ENCODE results near the gene PALM2AKAP2.
"Not testable (repeated sequence)": the region's sequence is repeated elsewhere in the genome, so short reads cannot be mapped to it uniquely, and the experiment has no call there.

The PALM2AKAP2 gene

GRCh38 chr9:109806506-109807115 lies 26.6 kb downstream of the PALM2AKAP2 start:
- Mint-ChIP-seq H3K4me3 (no peak overlapping the region), H3K27me3 (ENCODE audit: low read depth) (peaks cover 21% of the 10 kb centered on the region), H3K36me3 (ENCODE audit: low read depth) (no peaks in the 10 kb centered on the region), H3K9me3 (peaks cover 15% of the 10 kb centered on the region), H3K27ac (no peak overlapping the region), H3K4me1 (ENCODE audit: low read depth) (peaks cover 6% of the 10 kb centered on the region)

DNA sequence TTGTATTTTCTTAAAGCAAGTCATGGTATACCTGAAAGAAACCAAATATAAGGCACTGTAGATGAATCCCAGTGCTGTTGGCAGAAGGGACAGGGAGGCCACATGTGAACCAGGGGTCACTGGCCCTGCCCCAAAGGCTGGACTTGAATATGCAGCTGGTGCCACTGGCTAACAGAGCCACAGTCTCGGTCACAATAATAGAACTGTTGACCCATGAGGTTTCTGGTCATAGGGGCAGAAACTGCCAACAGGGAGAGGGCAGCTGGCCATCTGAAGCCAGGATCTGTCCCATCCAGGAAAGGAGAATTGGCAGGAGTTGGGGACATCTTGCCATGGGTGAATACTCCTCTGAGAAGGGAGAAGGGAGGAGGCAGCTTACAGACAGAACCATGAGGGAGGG lies 31.9 kb downstream of the PALM2AKAP2 start:
- Mint-ChIP-seq H3K9me3 (peaks cover 14% of the 10 kb centered on the region), H3K4me1 (ENCODE audit: low read depth) (peaks cover 9% of the 10 kb centered on the region), H3K36me3 (ENCODE audit: low read depth) (no peaks in the 10 kb centered on the region), H3K4me3 (no peak overlapping the region), H3K27ac (no peak overlapping the region), H3K27me3 (ENCODE audit: low read depth) (peaks cover 16% of the 10 kb centered on the region)

- Mint-ChIP-seq H3K27me3 (ENCODE audit: low read depth) (peaks cover 14% of the 10 kb centered on the region), H3K9me3 (peaks cover 12% of the 10 kb centered on the region), H3K27ac (no peak overlapping the region), H3K36me3 (ENCODE audit: low read depth) (no peaks in the 10 kb centered on the region), H3K4me1 (ENCODE audit: low read depth) (peaks cover 7% of the 10 kb centered on the region), H3K4me3 (no peak overlapping the region)
These were observed 32.3 kb downstream of the PALM2AKAP2 start for GRCh38 chr9:109812331-109812730.

- H3K4me3 Mint-ChIP-seq: no peak overlapping the region
- peaks cover 10% of the 10 kb centered on the region for H3K4me1 Mint-ChIP-seq (ENCODE audit: low read depth)
- H3K9me3 Mint-ChIP-seq: peaks cover 11% of the 10 kb centered on the region
- H3K27me3 Mint-ChIP-seq (ENCODE audit: low read depth): peaks cover 14% of the 10 kb centered on the region
- H3K27ac Mint-ChIP-seq: no peak overlapping the region
- H3K36me3 Mint-ChIP-seq (ENCODE audit: low read depth): no peaks in the 10 kb centered on the region
These were observed 32.9 kb downstream of the PALM2AKAP2 start for GRCh38 chr9:109812818-109813281.

- no peaks in the 10 kb centered on the region for H3K36me3 Mint-ChIP-seq (ENCODE audit: low read depth)
- peaks cover 11% of the 10 kb centered on the region for H3K4me1 Mint-ChIP-seq (ENCODE audit: low read depth)
- H3K27ac Mint-ChIP-seq: no peak overlapping the region
- H3K27me3 Mint-ChIP-seq (ENCODE audit: low read depth): peaks cover 14% of the 10 kb centered on the region
- H3K9me3 Mint-ChIP-seq: peaks cover 6% of the 10 kb centered on the region
- H3K4me3 Mint-ChIP-seq: no peak overlapping the region
These were observed 33.3 kb downstream of the PALM2AKAP2 start for GRCh38 chr9:109813303-109813702.

DNA sequence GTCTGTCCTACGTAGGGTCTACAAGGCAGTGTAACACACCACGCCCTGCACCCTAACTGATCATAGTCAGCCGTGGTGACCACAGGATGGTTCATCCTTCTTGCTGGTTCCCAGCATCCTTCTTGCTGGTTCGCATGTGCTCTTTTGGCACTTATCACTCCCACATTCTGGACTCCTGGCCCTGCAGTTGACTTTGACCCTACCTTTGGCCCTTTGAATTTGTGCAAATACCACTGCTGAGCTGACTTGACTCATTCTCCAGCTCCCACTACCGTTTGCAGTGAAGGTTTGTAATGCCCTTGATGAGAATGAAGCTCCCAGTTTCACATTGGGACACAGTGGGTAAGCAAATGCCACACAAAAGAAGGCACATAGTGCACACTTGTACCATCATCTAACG lies 33.8 kb downstream of the PALM2AKAP2 start:
- H3K27ac Mint-ChIP-seq: no peak overlapping the region
- H3K27me3 Mint-ChIP-seq (ENCODE audit: low read depth): peaks cover 14% of the 10 kb centered on the region
- peaks cover 3% of the 10 kb centered on the region for H3K9me3 Mint-ChIP-seq
- no peaks in the 10 kb centered on the region for H3K36me3 Mint-ChIP-seq (ENCODE audit: low read depth)
- no peak overlapping the region for H3K4me3 Mint-ChIP-seq
- H3K4me1 Mint-ChIP-seq (ENCODE audit: low read depth): peaks cover 11% of the 10 kb centered on the region

GRCh38 chr9:109815366-109815947 lies 35.5 kb downstream of the PALM2AKAP2 start:
- Mint-ChIP-seq H3K27ac (no peak overlapping the region), H3K9me3 (no peaks in the 10 kb centered on the region), H3K27me3 (ENCODE audit: low read depth) (peaks cover 7% of the 10 kb centered on the region), H3K4me1 (ENCODE audit: low read depth) (peaks cover 11% of the 10 kb centered on the region), H3K36me3 (ENCODE audit: low read depth) (no peaks in the 10 kb centered on the region), H3K4me3 (no peak overlapping the region)

DNA sequence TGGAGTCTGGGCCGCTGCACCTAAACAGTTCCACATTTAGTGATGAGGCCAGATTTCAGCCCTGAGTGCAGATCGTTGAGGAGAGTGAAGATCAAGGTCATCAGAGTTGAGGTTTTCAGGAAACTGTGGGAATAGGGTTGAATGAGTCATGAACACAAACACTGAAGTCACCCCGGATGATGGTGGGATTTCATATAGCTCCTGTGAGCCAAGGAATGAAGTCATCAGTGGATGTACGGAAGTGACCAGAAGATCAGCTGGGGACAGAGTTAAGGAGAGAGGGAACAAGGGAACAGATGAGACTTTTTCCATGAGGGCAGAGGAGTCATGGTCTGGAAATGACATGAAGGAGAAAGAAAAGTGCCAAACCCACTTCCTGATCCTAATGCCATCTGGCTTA lies 36.5 kb downstream of the PALM2AKAP2 start:
- no peak overlapping the region for H3K27ac Mint-ChIP-seq
- no peaks in the 10 kb centered on the region for H3K36me3 Mint-ChIP-seq (ENCODE audit: low read depth)
- H3K4me1 Mint-ChIP-seq (ENCODE audit: low read depth): peaks cover 12% of the 10 kb centered on the region
- H3K4me3 Mint-ChIP-seq: no peak overlapping the region
- no peaks in the 10 kb centered on the region for H3K27me3 Mint-ChIP-seq (ENCODE audit: low read depth)
- H3K9me3 Mint-ChIP-seq: no peaks in the 10 kb centered on the region

DNA sequence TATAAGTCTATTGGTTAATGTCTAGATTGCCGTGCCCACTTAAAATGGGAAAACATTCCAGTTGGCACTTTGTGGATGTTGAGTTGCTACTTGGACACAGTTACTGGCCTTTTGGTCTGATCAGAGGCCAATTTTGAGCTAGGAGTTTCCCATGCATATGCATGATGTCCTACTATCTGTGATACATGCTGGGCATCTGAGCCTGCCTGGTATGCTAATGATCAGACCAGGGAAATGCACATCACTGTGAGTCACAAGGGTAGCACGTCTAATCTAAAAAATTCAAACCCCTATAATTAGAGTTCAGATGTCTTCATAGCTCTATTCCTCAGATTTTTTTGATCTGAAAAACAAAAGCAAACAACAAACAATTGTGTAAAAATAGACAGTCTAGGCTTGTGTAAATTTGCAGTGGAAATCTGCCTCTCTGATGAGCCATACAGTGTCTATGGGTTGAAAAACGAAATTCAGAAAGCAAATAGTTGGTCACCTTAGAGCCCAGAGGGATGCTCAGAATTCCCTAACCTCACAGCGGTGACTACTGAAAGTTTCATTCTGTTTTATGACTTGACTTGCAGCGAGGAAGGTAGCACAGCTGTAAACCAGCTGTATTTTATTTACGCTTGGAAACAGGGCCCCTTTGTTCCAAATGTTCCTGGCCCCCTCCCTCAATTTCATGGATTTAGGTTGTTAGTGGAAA lies 37.3 kb downstream of the PALM2AKAP2 start:
- no peaks in the 10 kb centered on the region for H3K27me3 Mint-ChIP-seq (ENCODE audit: low read depth)
- no peak overlapping the region for H3K4me3 Mint-ChIP-seq
- H3K4me1 Mint-ChIP-seq (ENCODE audit: low read depth): peaks cover 10% of the 10 kb centered on the region
- no peaks in the 10 kb centered on the region for H3K36me3 Mint-ChIP-seq (ENCODE audit: low read depth)
- no peaks in the 10 kb centered on the region for H3K9me3 Mint-ChIP-seq
- no peak overlapping the region for H3K27ac Mint-ChIP-seq

DNA sequence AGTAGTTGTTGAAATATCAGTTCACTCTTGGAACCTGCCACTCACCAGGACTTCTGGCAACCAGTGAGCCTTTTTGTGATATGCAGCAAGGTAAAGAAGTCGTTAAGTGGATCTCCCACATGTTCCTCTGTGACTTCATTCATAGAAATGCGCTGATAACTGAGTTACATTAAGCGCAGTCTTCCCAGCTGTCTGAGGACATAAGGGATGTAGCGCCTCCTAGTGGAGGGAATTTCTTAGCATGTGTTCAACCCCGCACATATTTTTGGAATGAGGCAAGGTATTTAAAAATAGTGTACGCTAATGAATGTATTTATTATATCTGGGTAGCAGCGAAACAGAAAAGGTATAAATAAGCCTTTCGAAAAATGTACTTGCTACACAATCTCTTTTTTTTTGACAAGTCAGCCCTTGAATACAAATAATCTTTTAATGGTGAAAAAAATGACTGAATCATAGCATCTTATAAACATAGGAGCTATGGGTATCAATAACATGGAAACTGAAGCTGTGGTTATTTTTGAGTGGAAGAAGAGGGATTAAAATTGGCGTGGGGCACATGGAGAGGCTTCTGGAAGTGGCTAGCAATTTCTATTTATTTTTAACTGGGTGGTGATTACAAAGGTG lies 38.0 kb downstream of the PALM2AKAP2 start:
- Mint-ChIP-seq H3K36me3 (ENCODE audit: low read depth) (peaks cover 2% of the 10 kb centered on the region), H3K27me3 (ENCODE audit: low read depth) (no peaks in the 10 kb centered on the region), H3K27ac (no peak overlapping the region), H3K4me1 (ENCODE audit: low read depth) (peaks cover 5% of the 10 kb centered on the region), H3K9me3 (peaks cover 6% of the 10 kb centered on the region), H3K4me3 (no peak overlapping the region)

GRCh38 chr9:109821711-109822110 lies 41.7 kb downstream of the PALM2AKAP2 start:
- Mint-ChIP-seq H3K9me3 (peaks cover 6% of the 10 kb centered on the region), H3K4me3 (no peak overlapping the region), H3K4me1 (ENCODE audit: low read depth) (peaks cover 5% of the 10 kb centered on the region), H3K27me3 (ENCODE audit: low read depth) (peaks cover 4% of the 10 kb centered on the region), H3K27ac (no peak overlapping the region), H3K36me3 (ENCODE audit: low read depth) (peaks cover 2% of the 10 kb centered on the region)

- H3K27me3 Mint-ChIP-seq (ENCODE audit: low read depth): not testable (repeated sequence)
These were observed 45.4 kb downstream of the PALM2AKAP2 start for GRCh38 chr9:109825383-109825782.

DNA sequence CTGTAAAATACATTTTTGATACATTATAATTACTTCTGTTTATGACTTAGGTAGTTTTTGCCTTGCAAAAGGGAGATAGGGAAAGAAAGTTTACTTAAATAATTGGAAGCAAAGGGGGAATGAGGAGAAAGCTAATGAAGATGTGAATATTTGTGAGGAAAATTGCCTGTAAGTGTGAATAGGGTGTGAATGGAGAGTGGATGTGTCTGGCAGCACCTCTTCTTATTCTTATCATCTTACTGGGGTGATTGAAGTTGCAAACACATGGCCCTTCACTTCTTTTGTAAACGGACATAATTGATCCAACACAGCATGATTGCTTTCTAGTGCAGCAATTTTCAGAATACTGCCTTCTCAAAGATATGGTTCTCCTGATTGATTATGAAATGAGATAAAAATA lies 46.6 kb downstream of the PALM2AKAP2 start:
- peaks cover 6% of the 10 kb centered on the region for H3K9me3 Mint-ChIP-seq
- peaks cover 4% of the 10 kb centered on the region for H3K27me3 Mint-ChIP-seq (ENCODE audit: low read depth)
- peaks cover 4% of the 10 kb centered on the region for H3K36me3 Mint-ChIP-seq (ENCODE audit: low read depth)
- H3K27ac Mint-ChIP-seq: no peak overlapping the region
- no peak overlapping the region for H3K4me3 Mint-ChIP-seq
- no peaks in the 10 kb centered on the region for H3K4me1 Mint-ChIP-seq (ENCODE audit: low read depth)

More at GRCh38 chr9:109825383-109825782, 45.4 kb downstream of the PALM2AKAP2 start:
- H3K36me3 Mint-ChIP-seq (ENCODE audit: low read depth); H3K4me3 Mint-ChIP-seq; H3K27ac Mint-ChIP-seq; H3K9me3 Mint-ChIP-seq; H3K4me1 Mint-ChIP-seq (ENCODE audit: low read depth): not testable (repeated sequence)

DNA sequence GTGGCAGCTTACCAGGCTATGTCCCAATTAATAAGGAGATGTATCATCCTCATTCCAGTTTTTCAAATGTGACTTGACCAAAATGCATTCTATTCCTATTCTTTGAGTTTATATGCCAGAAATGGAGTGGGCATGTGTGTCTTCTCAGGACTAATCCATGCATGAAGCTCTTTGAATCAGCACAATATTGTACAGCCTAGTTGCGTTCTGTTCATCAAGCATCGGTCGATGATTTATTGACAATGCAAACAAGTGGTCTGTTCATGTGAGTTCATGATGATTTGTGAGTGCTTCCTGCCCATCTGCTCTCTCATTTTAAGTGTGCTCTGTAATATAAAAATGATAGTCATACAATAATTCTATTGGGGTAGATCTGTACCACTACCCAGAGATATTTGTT lies 48.3 kb downstream of the PALM2AKAP2 start:
- Mint-ChIP-seq H3K27me3 (ENCODE audit: low read depth) (peaks cover 4% of the 10 kb centered on the region), H3K9me3 (no peaks in the 10 kb centered on the region), H3K36me3 (ENCODE audit: low read depth) (peaks cover 2% of the 10 kb centered on the region), H3K27ac (no peak overlapping the region), H3K4me1 (ENCODE audit: low read depth) (no peaks in the 10 kb centered on the region), H3K4me3 (no peak overlapping the region)

Data from T-helper 1 cell treated with Interleukin-12 subunit alpha and Interleukin-12 subunit beta and Interleukin-4 antibody, amounts not matched to agents 30 μg/mL and 1 μg/mL, for 36 hours (primary cell).